Measurements from ENCODE around the gene SLC39A5.

The SLC39A5 gene

GRCh38 chr12:56223571-56224101 lies 6.2 kb upstream of the SLC39A5 start:
- TF ChIP-seq, protein P1, sequence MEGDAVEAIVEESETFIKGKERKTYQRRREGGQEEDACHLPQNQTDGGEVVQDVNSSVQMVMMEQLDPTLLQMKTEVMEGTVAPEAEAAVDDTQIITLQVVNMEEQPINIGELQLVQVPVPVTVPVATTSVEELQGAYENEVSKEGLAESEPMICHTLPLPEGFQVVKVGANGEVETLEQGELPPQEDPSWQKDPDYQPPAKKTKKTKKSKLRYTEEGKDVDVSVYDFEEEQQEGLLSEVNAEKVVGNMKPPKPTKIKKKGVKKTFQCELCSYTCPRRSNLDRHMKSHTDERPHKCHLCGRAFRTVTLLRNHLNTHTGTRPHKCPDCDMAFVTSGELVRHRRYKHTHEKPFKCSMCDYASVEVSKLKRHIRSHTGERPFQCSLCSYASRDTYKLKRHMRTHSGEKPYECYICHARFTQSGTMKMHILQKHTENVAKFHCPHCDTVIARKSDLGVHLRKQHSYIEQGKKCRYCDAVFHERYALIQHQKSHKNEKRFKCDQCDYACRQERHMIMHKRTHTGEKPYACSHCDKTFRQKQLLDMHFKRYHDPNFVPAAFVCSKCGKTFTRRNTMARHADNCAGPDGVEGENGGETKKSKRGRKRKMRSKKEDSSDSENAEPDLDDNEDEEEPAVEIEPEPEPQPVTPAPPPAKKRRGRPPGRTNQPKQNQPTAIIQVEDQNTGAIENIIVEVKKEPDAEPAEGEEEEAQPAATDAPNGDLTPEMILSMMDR (IDR thresholded peaks at IDR 0.05), result no peak
- H3K4me3 ChIP-seq, result peak overlapping the region; percentile 79
- peak overlapping the region; percentile 81 to 98 for H3K27ac ChIP-seq
- no peak for DNase-seq (ENCODE audit: low spot score)

DNA sequence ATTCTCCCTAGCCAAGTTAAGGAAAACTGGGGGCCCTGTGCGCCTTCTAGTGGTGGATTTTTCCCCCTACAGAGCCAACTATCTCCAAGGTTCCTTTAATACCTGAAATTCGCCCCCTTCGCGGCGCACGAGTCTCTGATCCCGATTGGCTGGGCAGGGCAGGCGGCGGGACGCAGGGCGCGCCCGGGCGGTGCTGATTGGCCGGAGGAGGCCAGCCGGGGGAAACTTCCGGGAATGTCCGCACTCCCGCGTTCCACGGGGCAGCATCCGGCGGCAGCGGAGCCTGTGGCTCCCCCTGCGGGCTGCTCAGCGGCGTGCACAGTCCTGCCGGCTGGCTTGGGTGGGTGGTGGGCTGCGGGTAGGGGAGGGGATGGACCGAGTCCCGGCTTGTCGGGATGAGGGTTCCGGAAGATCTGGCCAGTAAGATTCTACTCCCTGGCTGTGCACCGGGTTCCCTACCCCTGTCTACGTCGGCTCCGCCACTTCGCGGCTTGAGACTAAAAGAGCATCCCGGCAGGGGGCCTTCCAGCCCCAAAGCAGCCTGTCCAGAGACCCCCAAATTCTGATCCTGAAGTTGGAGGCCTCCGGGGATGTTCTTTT lies 5.6 kb upstream of the SLC39A5 start, which contains the start of gene NABP2:
TSS of gene NABP2 (plus strand) at position 241 of the 600 bp plus-strand sequence. CDS start 515 bp downstream, outside the sequence.
- TF ChIP-seq, protein P1 (IDR thresholded peaks at IDR 0.05), result peak; percentile 90
- H3K27ac ChIP-seq, result peak within 1 kb of the TSS; percentile 81 to 98
- peak within 1 kb of the TSS; percentile 79 for H3K4me3 ChIP-seq
- DNase-seq (ENCODE audit: low spot score), result peak; percentile 99

- Histone ChIP-seq H3K4me3 (peak overlapping the region; percentile 79), H3K27ac (peak overlapping the region; percentile 81 to 98)
- TF ChIP-seq, protein P1 (IDR thresholded peaks at IDR 0.05), result no peak
- DNase-seq (ENCODE audit: low spot score), result no peak
These were observed 4.9 kb upstream of the SLC39A5 start for GRCh38 chr12:56224954-56225353.

GRCh38 chr12:56229082-56229481 lies 769 bp upstream of the SLC39A5 start:
- TF ChIP-seq, protein P1 (IDR thresholded peaks at IDR 0.05), result no peak
- Histone ChIP-seq H3K4me3 (no peak overlapping the region), H3K27ac (no peak overlapping the region)
- no peak for DNase-seq (ENCODE audit: low spot score)

GRCh38 chr12:56230432-56231183 lies 757 bp downstream of the SLC39A5 start:
- DNase-seq (ENCODE audit: low spot score), result no peak
- H3K27ac ChIP-seq, result no peak overlapping the region
- TF ChIP-seq, protein P1 (IDR thresholded peaks at IDR 0.05), result no peak
- no peak overlapping the region for H3K4me3 ChIP-seq

DNA sequence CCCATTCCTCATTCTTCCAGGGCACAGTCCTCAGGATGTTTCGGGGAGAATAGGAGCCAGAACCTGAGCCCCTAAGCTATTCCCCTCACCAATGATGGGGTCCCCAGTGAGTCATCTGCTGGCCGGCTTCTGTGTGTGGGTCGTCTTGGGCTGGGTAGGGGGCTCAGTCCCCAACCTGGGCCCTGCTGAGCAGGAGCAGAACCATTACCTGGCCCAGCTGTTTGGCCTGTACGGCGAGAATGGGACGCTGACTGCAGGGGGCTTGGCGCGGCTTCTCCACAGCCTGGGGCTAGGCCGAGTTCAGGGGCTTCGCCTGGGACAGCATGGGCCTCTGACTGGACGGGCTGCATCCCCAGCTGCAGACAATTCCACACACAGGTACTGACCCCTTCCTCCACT lies 1.3 kb downstream of the SLC39A5 start:
- TF ChIP-seq, protein P1 (IDR thresholded peaks at IDR 0.05), result no peak
- Histone ChIP-seq H3K4me3 (no peak overlapping the region), H3K27ac (no peak overlapping the region)
- no peak for DNase-seq (ENCODE audit: low spot score)

Data from coronary artery (tissue), 2 donors.